GM13977 (cell line): ENCODE data around the gene FXYD1.
"Not testable (repeated sequence)": the region's sequence is repeated elsewhere in the genome, so short reads cannot be mapped to it uniquely, and the experiment has no call there.

Source experiments
- DNase-seq: peaks from one replicate; pipeline ENCODE4 v3.0.0; 2012; ENCODE audit warnings: low spot score
- in situ Hi-C: fragments of 300-500 bp; cut with MboI; formaldehyde crosslinking; loops from one replicate; pipeline ENCODE4 v1.12.0; 2022; ENCODE audit warnings: low sequenced_read_pairs, low pct_unique_long_range_greater_than_20kb, mixed read lengths, inconsistent platforms; ENCODE audit not compliant: unreplicated experiment
- TF ChIP-seq, protein P1 (sequence below): IDR thresholded peaks from 2 replicates; pipeline ENCODE4 v1.5.1; 2012; ENCODE audit warnings: mild to moderate bottlenecking, control low read depth; ENCODE audit not compliant: insufficient read depth; ENCODE audit errors: extremely low read depth, missing control alignments

Gene FXYD1

DNA sequence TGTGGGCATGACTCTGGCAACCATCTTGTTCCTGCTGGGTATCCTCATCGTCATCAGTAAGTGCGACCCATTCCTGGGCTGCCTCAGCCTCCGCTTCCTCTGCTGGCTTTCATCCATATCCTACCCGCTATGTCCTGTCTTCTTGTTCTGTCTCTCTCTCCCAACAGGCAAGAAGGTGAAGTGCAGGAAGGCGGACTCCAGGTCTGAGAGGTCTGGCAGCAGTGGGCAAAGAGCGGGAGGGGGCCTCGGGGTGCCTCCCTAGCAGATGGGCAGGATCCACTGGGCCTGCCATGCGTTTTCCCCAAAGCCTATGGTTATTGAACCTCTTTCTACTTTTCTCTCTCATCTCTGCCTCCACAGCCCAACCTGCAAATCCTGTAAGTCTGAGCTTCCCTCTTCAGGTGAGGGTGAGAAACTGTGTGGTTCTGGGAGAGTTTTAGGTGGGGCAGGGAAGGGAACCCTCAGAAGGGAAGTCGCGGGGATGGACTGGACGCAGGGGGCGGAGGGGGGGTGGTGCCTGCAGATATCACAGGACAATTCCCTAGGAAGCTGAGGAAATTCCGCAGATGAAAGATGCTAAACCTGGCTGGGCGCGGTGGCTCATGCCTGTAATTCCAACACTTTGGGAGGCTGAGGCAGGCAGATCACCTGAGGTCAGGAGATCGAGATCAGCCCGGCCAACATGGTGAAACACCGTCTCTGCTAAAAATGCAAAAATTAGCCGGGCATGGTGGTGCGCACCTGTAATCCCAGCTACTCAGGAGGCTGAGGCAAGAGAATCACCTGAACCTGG lies 12.8 kb downstream of the FXYD1 start:
- TF ChIP-seq, protein P1, sequence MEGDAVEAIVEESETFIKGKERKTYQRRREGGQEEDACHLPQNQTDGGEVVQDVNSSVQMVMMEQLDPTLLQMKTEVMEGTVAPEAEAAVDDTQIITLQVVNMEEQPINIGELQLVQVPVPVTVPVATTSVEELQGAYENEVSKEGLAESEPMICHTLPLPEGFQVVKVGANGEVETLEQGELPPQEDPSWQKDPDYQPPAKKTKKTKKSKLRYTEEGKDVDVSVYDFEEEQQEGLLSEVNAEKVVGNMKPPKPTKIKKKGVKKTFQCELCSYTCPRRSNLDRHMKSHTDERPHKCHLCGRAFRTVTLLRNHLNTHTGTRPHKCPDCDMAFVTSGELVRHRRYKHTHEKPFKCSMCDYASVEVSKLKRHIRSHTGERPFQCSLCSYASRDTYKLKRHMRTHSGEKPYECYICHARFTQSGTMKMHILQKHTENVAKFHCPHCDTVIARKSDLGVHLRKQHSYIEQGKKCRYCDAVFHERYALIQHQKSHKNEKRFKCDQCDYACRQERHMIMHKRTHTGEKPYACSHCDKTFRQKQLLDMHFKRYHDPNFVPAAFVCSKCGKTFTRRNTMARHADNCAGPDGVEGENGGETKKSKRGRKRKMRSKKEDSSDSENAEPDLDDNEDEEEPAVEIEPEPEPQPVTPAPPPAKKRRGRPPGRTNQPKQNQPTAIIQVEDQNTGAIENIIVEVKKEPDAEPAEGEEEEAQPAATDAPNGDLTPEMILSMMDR = no peak
- DNase-seq = no peak
- in situ Hi-C loops = no loop called here

DNA sequence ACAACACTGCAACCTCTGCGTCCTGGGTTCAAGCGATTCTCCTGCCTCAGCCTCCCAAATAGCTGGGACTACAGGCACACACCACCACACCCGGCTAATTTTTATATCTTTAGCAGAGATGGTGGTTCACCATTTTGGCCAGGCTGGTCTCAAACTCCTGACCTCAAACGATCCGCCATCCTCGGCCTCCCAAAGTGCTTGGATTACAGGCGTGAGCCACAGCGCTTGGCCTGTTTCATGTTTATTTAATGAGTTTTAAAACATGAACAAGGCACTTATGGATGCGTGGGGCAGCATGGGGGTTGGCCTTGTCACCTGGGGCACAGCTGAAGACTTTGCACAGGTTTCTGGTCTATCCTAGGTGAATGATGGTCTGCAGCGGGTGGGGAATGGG lies 14.5 kb downstream of the FXYD1 start:
- in situ Hi-C loops, DNase-seq: not testable (repeated sequence)

DNA sequence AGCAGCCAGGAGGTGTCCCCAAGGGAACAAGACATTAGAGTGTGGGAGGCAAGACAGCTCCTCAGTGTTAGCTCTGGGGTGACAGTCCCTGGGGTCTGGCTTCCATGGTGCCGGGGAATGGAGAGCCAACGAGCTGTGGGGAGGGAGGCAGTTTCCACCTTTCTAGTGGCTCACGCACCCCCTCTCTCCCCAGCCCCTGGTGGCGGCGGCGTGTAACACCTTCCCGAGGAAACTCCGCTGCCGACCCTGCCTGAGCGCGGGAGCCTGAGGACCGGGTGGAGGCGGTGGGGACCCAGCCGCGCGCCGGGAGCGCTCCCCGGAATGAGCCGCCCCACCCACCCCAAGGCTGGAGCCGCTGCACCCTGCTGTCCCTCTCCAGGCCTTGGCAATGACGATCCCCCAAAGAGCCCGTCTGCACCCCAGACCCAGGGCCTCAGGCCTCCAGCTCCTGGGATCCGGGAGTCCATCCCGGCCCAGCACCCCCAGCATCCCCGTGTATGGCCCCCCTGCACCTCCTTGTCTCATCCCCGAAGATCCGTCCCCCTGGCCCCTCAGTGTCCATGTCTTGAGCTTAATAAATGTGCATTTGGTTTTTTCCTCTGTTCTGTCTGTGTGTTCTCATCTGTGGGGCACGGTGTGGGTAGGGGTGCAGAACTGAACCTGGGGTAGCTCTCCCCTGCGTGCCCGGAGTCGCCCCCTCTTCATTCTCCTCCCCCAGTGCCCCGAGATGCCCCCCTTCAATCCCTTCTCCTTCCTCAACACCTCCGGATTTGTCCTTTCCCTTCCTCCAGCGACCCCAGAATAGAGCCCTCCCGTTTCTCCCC lies 15.3 kb downstream of the FXYD1 start:
- TF ChIP-seq, protein P1 = peak; percentile 63
- in situ Hi-C loops = no loop called here
- DNase-seq = peak; percentile 79

DNA sequence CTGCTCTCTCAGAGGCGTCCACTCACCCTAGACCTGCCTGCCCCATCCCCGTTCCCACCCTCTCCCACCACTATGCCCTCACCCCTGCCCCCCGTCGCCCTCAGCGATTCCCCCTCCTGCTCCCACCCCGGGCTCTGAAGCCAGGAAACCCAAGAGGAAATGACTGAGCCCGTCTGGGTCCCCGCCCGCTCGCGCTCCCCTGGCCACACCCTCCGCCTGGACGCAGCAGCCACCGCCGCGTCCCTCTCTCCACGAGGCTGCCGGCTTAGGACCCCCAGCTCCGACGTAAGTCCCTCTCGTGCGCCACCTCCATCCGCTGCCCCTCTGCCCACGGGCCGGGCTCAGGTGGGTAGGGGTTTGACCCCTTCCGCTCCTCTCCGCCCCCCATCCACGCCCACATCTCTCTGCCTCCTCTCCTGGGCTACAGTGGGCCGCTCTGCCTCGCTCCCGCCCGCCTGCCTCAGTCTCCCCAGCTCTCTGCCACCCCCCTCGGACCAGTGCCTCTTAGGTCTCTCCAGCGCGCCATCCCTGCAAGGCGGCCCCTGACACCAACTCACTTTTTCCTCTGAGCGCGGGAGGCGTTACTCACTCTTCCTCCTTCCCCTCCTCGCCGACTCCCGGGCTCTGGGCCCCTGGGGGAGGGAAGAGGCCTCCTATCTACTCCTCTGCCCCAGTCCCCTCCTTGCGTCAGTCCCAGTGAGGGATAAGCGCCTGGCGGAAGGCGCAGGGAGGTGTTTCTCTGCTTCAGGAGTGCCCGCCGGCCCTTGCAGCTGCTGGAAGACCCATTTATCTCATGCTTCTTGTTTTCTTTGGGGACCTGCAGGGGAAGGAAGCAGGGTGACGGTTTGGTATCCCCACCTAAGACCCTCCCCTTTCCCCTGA lies 16.1 kb downstream of the FXYD1 start, which contains the start of gene FXYD5:
Gene FXYD5 (plus strand): TSS at position 211 of the 882 bp plus-strand sequence. CDS start 816 bp downstream, outside the sequence.
- DNase-seq = peak; percentile 78
- TF ChIP-seq, protein P1 = no peak
- in situ Hi-C loops = no loop called here

DNA sequence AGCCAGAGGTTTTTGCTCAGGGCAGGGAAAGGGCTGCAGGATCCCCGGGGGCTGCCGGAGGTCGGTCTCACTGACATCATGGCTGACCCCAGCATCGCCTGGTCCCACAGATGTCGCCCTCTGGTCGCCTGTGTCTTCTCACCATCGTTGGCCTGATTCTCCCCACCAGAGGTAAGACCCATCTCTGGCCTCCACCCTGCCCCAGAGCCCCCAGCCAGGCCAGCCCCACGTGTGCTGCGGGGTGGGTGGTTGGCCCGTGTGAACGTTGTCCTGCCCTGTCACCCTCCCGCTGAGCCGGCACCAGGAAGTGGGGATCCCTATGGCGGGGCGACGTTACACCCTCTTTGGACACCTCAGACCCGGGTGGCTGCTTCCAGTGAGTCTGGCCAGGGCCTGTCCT lies 16.8 kb downstream of the FXYD1 start:
- DNase-seq = no peak
- in situ Hi-C loops = no loop called here
- TF ChIP-seq, protein P1 = no peak

DNA sequence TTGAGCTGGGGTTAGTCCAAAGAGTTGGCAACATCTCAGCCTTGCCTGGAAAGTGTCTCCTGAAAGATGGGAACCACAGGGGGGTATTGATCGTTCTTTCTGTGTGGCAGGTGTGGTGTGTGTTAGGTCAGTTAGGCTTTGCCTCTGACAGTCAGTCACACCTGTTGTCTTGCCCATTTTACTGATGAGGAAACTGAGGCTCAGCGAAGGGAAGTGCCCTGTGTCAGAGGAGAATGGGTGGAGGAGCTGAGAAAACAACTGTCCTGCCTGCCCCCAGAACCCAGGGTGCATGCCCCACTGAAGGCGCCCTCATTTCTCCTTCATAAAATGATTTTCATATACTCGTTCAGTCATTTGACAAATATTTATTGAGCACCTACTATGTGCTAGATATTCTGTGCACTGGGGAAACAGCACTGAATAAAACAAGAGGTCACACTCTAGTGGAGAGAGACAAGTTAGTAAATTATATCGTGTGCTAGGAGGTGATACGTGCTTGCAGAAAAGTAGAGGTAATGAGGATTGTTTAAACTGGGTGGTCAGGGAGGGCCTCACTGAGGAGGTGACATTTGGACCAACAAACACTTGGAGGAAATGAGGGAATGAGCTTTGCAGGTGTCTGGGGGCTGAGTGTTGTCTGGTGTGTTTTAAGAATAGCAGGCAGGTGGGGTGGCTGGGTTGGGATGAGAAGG lies 17.5 kb downstream of the FXYD1 start:
- in situ Hi-C loops = no loop called here
- TF ChIP-seq, protein P1 = no peak
- DNase-seq = no peak
